ENCODE results near the gene MICU2.

Gene MICU2, protein sequence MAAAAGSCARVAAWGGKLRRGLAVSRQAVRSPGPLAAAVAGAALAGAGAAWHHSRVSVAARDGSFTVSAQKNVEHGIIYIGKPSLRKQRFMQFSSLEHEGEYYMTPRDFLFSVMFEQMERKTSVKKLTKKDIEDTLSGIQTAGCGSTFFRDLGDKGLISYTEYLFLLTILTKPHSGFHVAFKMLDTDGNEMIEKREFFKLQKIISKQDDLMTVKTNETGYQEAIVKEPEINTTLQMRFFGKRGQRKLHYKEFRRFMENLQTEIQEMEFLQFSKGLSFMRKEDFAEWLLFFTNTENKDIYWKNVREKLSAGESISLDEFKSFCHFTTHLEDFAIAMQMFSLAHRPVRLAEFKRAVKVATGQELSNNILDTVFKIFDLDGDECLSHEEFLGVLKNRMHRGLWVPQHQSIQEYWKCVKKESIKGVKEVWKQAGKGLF

DNA sequence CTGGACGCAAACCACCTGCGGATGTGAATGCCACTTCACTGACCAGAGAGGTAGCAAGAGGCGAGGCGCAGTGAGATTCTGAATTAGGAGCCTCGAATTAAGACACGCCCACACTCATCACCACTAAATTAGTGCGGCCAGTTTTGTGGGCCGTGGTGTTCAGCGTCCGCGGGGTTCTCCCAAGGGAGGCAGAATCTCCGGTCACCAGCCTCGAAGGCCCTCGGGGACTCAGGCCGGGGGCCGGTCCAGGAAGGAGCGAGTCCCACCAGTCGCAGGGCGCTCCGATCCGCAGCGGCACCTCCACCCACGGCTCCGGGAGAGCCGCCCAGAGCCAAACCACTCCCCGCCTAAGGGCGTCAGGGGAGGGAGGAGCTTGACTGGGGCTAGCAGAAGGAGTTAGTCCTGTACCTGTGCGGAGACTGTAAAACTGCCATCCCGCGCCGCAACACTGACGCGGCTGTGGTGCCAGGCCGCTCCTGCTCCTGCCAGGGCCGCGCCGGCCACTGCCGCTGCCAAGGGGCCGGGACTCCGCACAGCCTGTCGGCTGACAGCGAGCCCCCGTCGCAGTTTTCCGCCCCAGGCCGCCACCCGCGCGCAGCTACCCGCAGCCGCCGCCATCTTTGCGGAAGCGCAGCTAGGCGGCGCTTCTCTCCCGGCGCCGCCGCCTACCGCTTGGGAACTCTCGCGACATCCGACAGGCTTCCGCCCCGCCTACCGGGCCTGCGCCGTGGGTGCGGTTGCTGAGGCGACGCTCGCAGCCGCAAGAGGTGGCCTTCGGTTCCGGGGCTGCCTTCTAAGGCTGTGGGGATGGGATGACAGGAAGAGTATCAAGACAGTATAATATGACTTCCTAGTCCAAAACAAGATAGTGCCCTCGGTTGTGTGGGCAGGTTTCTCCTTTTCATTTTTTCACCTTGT, at the start of gene MICU2:
Gene MICU2 (minus strand): TSS at position 640 of the 918 bp plus-strand sequence. CDS start 22 bp downstream, at position 618.
- Histone ChIP-seq H3K79me2 (ENCODE audit: insufficient read depth, low read length) (peaks cover 24% of the 10 kb centered on the region), H3K4me1 (ENCODE audit: insufficient read depth, low read length, severe bottlenecking) (peaks cover 6% of the 10 kb centered on the region), H2AFZ (ENCODE audit: low read length) (peak within 1 kb of the TSS; percentile 94), H3K27ac (ENCODE audit: low read depth, low read length, poor library complexity, severe bottlenecking) (peak within 1 kb of the TSS; percentile 59), H3F3A (ENCODE audit: insufficient read depth, low read length) (no peaks in the 10 kb centered on the region), H3K27me3 (ENCODE audit: insufficient read depth, low read length) (no peaks in the 10 kb centered on the region), H3K9me2 (ENCODE audit: low read depth, low read length) (no peaks in the 10 kb centered on the region), H3K9ac (ENCODE audit: low read length) (peak within 1 kb of the TSS; percentile 78), H3K9me3 (ENCODE audit: low read length) (no peaks in the 10 kb centered on the region), H3K36me3 (ENCODE audit: insufficient read depth, low read length) (peaks cover 6% of the 10 kb centered on the region; the same call in 1 of the 2 replicates), H4K20me1 (ENCODE audit: insufficient read depth, low read length) (no peaks in the 10 kb centered on the region), H3K4me3 (ENCODE audit: low read depth, low read length, poor library complexity, severe bottlenecking) (peak within 1 kb of the TSS; percentile 70), H3K4me2 (ENCODE audit: low read length) (peak within 1 kb of the TSS; percentile 83)
- TF ChIP-seq, protein P1, sequence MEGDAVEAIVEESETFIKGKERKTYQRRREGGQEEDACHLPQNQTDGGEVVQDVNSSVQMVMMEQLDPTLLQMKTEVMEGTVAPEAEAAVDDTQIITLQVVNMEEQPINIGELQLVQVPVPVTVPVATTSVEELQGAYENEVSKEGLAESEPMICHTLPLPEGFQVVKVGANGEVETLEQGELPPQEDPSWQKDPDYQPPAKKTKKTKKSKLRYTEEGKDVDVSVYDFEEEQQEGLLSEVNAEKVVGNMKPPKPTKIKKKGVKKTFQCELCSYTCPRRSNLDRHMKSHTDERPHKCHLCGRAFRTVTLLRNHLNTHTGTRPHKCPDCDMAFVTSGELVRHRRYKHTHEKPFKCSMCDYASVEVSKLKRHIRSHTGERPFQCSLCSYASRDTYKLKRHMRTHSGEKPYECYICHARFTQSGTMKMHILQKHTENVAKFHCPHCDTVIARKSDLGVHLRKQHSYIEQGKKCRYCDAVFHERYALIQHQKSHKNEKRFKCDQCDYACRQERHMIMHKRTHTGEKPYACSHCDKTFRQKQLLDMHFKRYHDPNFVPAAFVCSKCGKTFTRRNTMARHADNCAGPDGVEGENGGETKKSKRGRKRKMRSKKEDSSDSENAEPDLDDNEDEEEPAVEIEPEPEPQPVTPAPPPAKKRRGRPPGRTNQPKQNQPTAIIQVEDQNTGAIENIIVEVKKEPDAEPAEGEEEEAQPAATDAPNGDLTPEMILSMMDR (IDR thresholded peaks at IDR 0.05; ENCODE audit: low read length): no peak
- TF ChIP-seq EZH2 (IDR thresholded peaks at IDR 0.05; ENCODE audit: borderline replicate concordance, low read length): no peak

DNA sequence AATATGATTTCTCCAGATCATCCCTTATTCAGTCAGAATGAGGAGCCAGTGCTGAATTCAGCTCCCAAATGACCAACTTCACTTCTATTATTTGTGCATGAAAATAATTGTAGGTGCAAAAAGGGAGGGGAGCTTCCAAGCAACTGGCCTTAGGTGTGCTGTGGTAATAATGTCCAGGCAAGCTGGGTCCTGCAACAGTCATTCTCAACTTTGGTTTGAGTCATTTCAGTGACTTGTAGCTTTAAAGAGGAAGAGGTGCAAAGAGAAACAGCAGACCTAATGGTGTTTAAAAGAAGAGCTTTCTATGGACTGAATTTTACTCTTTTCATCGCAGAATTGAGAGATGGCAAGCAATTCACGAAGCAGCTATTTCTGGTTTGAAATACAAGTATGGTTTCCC, 37.7 kb upstream of the MICU2 start:
- Histone ChIP-seq H3K27ac (ENCODE audit: low read depth, low read length, poor library complexity, severe bottlenecking) (no peak overlapping the region), H3K9me2 (ENCODE audit: low read depth, low read length) (no peaks in the 10 kb centered on the region), H2AFZ (ENCODE audit: low read length) (no peak overlapping the region), H3F3A (ENCODE audit: insufficient read depth, low read length) (no peaks in the 10 kb centered on the region), H3K79me2 (ENCODE audit: insufficient read depth, low read length) (no peaks in the 10 kb centered on the region), H3K4me3 (ENCODE audit: low read depth, low read length, poor library complexity, severe bottlenecking) (no peak overlapping the region), H3K9ac (ENCODE audit: low read length) (no peak overlapping the region), H3K4me2 (ENCODE audit: low read length) (no peak overlapping the region), H3K27me3 (ENCODE audit: insufficient read depth, low read length) (peaks cover 4% of the 10 kb centered on the region; the same call in 1 of the 2 replicates), H4K20me1 (ENCODE audit: insufficient read depth, low read length) (no peaks in the 10 kb centered on the region), H3K4me1 (ENCODE audit: insufficient read depth, low read length, severe bottlenecking) (no peaks in the 10 kb centered on the region), H3K36me3 (ENCODE audit: insufficient read depth, low read length) (no peaks in the 10 kb centered on the region), H3K9me3 (ENCODE audit: low read length) (no peaks in the 10 kb centered on the region)
- no peak for TF ChIP-seq EZH2 (IDR thresholded peaks at IDR 0.05; ENCODE audit: borderline replicate concordance, low read length)
- TF ChIP-seq, protein P1 (IDR thresholded peaks at IDR 0.05; ENCODE audit: low read length): no peak

DNA sequence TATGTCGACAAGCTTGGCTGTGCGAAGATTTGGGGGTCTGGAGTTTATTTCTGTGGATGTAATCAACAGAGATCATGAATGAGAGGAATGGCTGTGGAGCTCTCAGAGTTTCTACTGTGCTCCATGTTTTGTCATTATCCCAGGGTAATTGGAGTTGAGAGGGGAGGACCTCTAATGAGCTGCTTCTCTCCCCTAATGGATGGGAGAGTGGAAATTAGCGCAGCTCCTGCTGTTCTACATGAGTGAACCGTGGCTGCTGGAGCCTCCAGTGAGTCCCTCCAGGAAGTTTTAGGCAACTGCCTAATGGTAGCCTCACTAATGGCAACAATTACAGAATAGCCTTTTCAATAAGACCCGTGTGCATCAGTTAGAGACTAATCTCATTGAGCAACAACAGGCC, 35.6 kb upstream of the MICU2 start:
- H3K4me2 ChIP-seq (ENCODE audit: low read length): no peak overlapping the region
- H2AFZ ChIP-seq (ENCODE audit: low read length): no peak overlapping the region

More for the DNA sequence above, 35.6 kb upstream of the MICU2 start:
- H3K9me3 ChIP-seq (ENCODE audit: low read length): no peaks in the 10 kb centered on the region
- no peaks in the 10 kb centered on the region for H4K20me1 ChIP-seq (ENCODE audit: insufficient read depth, low read length)
- H3F3A ChIP-seq (ENCODE audit: insufficient read depth, low read length): no peaks in the 10 kb centered on the region
- no peaks in the 10 kb centered on the region for H3K9me2 ChIP-seq (ENCODE audit: low read depth, low read length)
- H3K27me3 ChIP-seq (ENCODE audit: insufficient read depth, low read length): peaks cover 4% of the 10 kb centered on the region; the same call in 1 of the 2 replicates
- H3K4me3 ChIP-seq (ENCODE audit: low read depth, low read length, poor library complexity, severe bottlenecking): no peak overlapping the region
- no peaks in the 10 kb centered on the region for H3K4me1 ChIP-seq (ENCODE audit: insufficient read depth, low read length, severe bottlenecking)
- TF ChIP-seq, protein P1 (IDR thresholded peaks at IDR 0.05; ENCODE audit: low read length): no peak
- no peak for TF ChIP-seq EZH2 (IDR thresholded peaks at IDR 0.05; ENCODE audit: borderline replicate concordance, low read length)
- no peak overlapping the region for H3K9ac ChIP-seq (ENCODE audit: low read length)
- H3K36me3 ChIP-seq (ENCODE audit: insufficient read depth, low read length): no peaks in the 10 kb centered on the region
- no peak overlapping the region for H3K27ac ChIP-seq (ENCODE audit: low read depth, low read length, poor library complexity, severe bottlenecking)
- H3K79me2 ChIP-seq (ENCODE audit: insufficient read depth, low read length): no peaks in the 10 kb centered on the region
